Measurements from ENCODE around the gene SLC16A8. TPM values are rescaled to one million over a fixed set of nuclear protein-coding genes. Genes with fewer than 3 reads are reported as not detected.

The SLC16A8 gene
- total RNA-seq, 1 donor from 2014 or later, result not detected

DNA sequence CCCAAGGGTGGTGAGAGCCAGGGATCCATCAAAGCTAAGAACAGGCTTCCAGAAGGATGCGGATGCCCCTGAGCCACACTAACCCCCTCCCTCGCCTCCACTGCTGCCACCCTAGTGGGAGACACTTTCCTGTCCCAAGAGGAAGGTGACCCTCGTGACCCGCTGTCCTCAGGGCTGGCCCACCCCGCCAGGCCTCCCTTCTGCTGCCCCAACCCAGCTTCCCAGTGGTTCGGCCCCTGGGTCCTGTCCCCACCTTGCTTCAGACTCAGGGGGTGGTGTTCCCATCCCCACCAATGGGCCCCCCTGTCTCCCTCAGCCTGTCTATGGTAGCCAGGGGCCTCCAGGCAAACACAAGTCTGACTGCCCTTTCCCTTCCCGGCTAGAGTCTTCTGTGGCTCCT, 33.3 kb downstream of the SLC16A8 start:
- no peaks in the 10 kb centered on the region for H3K27me3 Mint-ChIP-seq (ENCODE audit: unreplicated experiment)
- TF ChIP-seq, protein P1, sequence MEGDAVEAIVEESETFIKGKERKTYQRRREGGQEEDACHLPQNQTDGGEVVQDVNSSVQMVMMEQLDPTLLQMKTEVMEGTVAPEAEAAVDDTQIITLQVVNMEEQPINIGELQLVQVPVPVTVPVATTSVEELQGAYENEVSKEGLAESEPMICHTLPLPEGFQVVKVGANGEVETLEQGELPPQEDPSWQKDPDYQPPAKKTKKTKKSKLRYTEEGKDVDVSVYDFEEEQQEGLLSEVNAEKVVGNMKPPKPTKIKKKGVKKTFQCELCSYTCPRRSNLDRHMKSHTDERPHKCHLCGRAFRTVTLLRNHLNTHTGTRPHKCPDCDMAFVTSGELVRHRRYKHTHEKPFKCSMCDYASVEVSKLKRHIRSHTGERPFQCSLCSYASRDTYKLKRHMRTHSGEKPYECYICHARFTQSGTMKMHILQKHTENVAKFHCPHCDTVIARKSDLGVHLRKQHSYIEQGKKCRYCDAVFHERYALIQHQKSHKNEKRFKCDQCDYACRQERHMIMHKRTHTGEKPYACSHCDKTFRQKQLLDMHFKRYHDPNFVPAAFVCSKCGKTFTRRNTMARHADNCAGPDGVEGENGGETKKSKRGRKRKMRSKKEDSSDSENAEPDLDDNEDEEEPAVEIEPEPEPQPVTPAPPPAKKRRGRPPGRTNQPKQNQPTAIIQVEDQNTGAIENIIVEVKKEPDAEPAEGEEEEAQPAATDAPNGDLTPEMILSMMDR (IDR thresholded peaks at IDR 0.05; ENCODE audit: partially characterized antibody, unreplicated experiment), result no peak
- no peak overlapping the region for H3K4me3 Mint-ChIP-seq (ENCODE audit: unreplicated experiment)
- peaks cover 3% of the 10 kb centered on the region for H3K4me1 Mint-ChIP-seq (ENCODE audit: low read depth, unreplicated experiment)
- DNase-seq, result no peak
- no peak overlapping the region for H3K27ac Mint-ChIP-seq (ENCODE audit: unreplicated experiment)
- H3K36me3 Mint-ChIP-seq (ENCODE audit: unreplicated experiment), result no peaks in the 10 kb centered on the region
- H3K9me3 Mint-ChIP-seq (ENCODE audit: unreplicated experiment), result no peaks in the 10 kb centered on the region

DNA sequence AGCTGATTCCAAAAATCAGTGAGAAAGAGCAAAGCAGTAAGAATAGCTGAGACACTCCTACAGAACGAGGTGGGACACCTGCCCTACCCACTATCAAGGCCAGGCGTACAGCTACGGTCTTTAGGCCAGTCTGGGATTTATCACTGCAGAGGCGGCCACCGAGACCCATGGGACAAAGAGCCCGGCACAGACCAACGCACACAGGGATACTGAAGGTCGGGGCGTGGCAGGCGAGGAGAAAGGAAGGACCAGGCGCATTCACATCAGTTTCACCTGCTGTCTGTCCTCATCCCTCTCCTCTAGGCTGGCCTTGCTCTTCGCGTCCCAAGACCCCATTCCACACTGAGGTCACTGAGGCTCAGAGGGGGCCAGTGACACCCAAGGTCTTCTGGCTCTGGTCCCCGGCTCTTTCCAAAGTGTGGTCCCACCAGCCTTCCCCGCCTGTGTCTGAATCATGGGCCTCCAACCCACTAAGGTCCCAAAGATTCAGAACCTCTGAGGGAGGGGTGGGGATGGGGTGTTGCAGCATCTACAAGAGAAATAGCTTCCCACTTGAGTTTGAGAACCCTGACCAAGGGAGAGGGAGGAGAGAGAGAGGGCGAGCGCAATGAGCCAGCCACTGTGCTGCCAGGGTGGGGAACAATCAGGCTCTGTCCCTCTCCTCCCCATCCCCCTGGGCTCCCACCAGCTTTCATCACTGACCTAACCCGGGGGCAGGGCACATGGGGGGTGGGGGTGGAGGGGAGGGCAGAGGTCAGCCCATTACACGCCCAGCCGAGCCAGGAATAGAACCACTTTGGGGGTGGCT, 34.0 kb downstream of the SLC16A8 start:
- Mint-ChIP-seq H3K27ac (ENCODE audit: unreplicated experiment) (no peak overlapping the region), H3K27me3 (ENCODE audit: unreplicated experiment) (no peaks in the 10 kb centered on the region), H3K9me3 (ENCODE audit: unreplicated experiment) (no peaks in the 10 kb centered on the region), H3K4me3 (ENCODE audit: unreplicated experiment) (no peak overlapping the region), H3K36me3 (ENCODE audit: unreplicated experiment) (no peaks in the 10 kb centered on the region), H3K4me1 (ENCODE audit: low read depth, unreplicated experiment) (peaks cover 3% of the 10 kb centered on the region)
- TF ChIP-seq, protein P1 (IDR thresholded peaks at IDR 0.05; ENCODE audit: partially characterized antibody, unreplicated experiment), result no peak
- no peak for DNase-seq

DNA sequence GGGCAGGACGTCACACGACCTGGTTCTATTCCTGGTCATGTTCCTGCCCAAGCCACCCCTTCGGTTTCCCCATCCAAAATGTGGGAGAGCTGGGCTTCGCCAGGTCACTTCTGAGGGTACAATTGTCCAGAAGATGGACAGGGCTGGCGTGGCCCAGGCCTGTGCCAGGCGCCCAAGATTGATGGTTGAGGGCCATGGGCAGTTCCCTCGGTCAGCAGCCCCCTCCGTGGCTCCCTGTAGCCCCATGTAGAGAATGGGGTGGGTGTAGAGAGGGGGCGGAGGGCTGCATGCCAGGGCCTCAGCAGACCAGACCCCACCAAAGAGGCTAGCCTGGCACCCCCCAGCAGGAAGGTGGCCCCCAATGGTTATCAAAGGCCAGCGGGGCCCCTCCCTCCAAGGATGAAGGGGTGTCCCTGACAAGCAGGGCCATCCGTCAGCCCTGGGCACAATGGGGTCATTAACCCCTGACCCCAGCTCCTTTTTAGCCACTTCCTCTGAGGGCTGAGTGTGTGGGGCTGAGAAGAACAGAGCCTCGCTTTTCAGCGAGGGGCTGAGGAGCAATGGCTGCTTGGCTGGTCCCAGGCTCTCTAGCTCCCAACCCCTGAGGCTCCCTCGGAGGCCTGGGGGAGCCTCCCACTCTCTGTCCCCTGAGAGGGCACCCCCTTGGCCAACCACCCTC, 37.8 kb downstream of the SLC16A8 start:
- Mint-ChIP-seq H3K36me3 (ENCODE audit: unreplicated experiment) (no peaks in the 10 kb centered on the region), H3K4me1 (ENCODE audit: low read depth, unreplicated experiment) (no peaks in the 10 kb centered on the region), H3K4me3 (ENCODE audit: unreplicated experiment) (no peak overlapping the region), H3K9me3 (ENCODE audit: unreplicated experiment) (peaks cover 3% of the 10 kb centered on the region), H3K27me3 (ENCODE audit: unreplicated experiment) (peaks cover 3% of the 10 kb centered on the region), H3K27ac (ENCODE audit: unreplicated experiment) (no peak overlapping the region)
- no peak for DNase-seq
- TF ChIP-seq, protein P1 (IDR thresholded peaks at IDR 0.05; ENCODE audit: partially characterized antibody, unreplicated experiment), result no peak

DNA sequence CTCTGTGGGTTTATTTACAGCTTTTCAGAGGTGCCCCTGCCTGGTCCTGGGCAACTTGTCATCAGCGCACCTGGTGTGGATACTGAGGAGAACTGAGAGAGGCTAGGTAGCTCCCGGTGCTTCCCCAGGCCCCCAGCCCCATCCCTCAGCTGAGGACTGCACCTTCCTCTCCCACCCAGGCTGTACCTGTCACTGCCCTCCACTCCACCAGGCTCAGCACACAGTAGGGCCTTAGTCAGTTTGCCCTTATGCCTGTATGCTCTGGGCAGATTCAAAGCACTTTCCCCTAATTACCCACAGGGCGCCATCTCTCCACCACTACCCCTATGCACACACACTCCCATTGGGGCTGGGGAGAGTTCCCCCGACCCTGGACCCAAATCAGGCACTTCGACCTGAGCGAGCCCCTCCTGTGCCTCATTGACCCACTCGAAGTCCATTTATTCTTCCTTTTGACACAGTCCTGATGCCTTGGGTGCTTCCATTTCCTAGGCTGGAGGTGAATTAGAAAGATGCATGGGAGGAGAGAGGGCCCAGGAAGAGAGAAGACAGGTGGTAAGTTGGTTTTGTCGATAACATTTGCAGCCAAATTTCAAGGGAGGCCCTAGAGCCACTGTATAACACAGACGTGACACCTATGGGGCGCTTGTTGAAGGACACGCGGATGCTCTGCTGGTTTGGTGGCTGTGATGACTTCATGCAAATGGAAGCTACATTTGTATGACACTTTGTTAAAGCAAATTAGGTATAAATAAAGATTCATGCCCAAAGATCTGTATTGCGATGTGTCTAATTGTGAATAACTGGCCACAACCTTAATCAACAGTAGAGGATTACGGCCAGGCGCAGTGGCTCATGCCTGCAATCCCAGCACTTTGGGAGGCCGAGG, 40.6 kb downstream of the SLC16A8 start:
- Mint-ChIP-seq H3K9me3 (ENCODE audit: unreplicated experiment) (peaks cover 3% of the 10 kb centered on the region), H3K27ac (ENCODE audit: unreplicated experiment) (peak overlapping the region; percentile 43), H3K36me3 (ENCODE audit: unreplicated experiment) (no peaks in the 10 kb centered on the region), H3K4me3 (ENCODE audit: unreplicated experiment) (no peak overlapping the region), H3K27me3 (ENCODE audit: unreplicated experiment) (peaks cover 5% of the 10 kb centered on the region), H3K4me1 (ENCODE audit: low read depth, unreplicated experiment) (no peaks in the 10 kb centered on the region)
- TF ChIP-seq, protein P1 (IDR thresholded peaks at IDR 0.05; ENCODE audit: partially characterized antibody, unreplicated experiment), result no peak
- no peak for DNase-seq

Measured in glutamatergic neuron (in vitro differentiated cells).